Measurements from ENCODE around the gene SSBP3.

DNA sequence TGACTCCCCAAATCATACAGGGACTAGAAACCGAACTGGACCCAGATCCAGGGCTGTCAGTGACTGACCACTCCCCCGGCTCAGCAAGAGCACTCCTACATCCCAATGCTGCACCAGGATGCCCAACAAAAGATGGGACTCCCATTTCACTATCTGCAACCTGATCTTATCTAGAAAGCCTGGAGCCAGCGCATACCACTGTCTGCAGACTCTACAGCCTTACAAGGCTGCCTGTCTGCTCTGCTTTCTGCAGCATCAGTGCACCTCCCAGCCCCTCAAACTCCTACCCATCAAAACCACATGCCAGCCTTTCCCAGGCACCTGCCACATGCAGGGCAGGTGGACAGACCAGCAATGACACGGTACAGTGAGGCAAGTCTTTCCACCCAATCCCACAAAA lies 52.2 kb downstream of the SSBP3 start:
- TF ChIP-seq, protein P1, sequence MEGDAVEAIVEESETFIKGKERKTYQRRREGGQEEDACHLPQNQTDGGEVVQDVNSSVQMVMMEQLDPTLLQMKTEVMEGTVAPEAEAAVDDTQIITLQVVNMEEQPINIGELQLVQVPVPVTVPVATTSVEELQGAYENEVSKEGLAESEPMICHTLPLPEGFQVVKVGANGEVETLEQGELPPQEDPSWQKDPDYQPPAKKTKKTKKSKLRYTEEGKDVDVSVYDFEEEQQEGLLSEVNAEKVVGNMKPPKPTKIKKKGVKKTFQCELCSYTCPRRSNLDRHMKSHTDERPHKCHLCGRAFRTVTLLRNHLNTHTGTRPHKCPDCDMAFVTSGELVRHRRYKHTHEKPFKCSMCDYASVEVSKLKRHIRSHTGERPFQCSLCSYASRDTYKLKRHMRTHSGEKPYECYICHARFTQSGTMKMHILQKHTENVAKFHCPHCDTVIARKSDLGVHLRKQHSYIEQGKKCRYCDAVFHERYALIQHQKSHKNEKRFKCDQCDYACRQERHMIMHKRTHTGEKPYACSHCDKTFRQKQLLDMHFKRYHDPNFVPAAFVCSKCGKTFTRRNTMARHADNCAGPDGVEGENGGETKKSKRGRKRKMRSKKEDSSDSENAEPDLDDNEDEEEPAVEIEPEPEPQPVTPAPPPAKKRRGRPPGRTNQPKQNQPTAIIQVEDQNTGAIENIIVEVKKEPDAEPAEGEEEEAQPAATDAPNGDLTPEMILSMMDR (conservative IDR thresholded peaks at IDR 0.05) = no peak
- no peak for TF ChIP-seq EZH2 (IDR thresholded peaks at IDR 0.05; ENCODE audit: low read depth)
